Progenitor cell of endocrine pancreas (in vitro differentiated cells): ENCODE data around the gene DCDC2. TPM values are rescaled to one million over a fixed set of nuclear protein-coding genes. Genes with fewer than 3 reads are reported as not detected.
A peak's percentile ranks its signal among the peaks of the same experiment; 100 is the strongest.

ENCODE experiments used
- DNase-seq: peaks from one replicate; pipeline ENCODE4 v3.0.0; 2021; ENCODE audit warnings: low spot score; ENCODE audit not compliant: unreplicated experiment
- H3K27ac Mint-ChIP-seq: 2 replicates; pipeline ENCODE4 v1.8.0; 2021; ENCODE audit warnings: mild to moderate bottlenecking, moderate library complexity, mixed read lengths
- H3K27me3 Mint-ChIP-seq: 2 replicates; pipeline ENCODE4 v1.8.0; 2021; ENCODE audit warnings: mixed read lengths
- H3K36me3 Mint-ChIP-seq: 2 replicates; pipeline ENCODE4 v1.8.0; 2022; ENCODE audit warnings: mixed read lengths; ENCODE audit not compliant: insufficient read depth
- H3K4me1 Mint-ChIP-seq: 2 replicates; pipeline ENCODE4 v1.8.0; 2021; ENCODE audit warnings: low read depth, mixed read lengths
- H3K4me3 Mint-ChIP-seq: 2 replicates; pipeline ENCODE4 v1.8.0; 2021; ENCODE audit warnings: low read depth, mild to moderate bottlenecking, moderate library complexity, mixed read lengths
- H3K9me3 Mint-ChIP-seq: 2 replicates; pipeline ENCODE4 v1.8.0; 2021; ENCODE audit warnings: low read depth, mixed read lengths
- CTCF ChIP-seq: fragments of 200-600 bp; sonication (generic); IDR thresholded peaks from one replicate; pipeline ENCODE4 v1.5.0; 2021; ENCODE audit warnings: antibody characterized with exemption, mild to moderate bottlenecking; ENCODE audit not compliant: unreplicated experiment
- total RNA-seq: library from RNA; stranded (reverse); gene quantifications from 2 replicates; pipeline ENCODE4 v1.2.1, GENCODE V29; 2021

The DCDC2 gene
- total RNA-seq, 1 donor from 2014 or later: 22.2 TPM

GRCh38 chr6:24183584-24183983 is 174.3 kb downstream of the DCDC2 start:
- TF ChIP-seq CTCF: no peak
- no peak for DNase-seq
- Mint-ChIP-seq H3K4me1 (no peaks in the 10 kb centered on the region), H3K4me3 (no peak overlapping the region), H3K36me3 (peaks cover 22% of the 10 kb centered on the region), H3K27ac (no peak overlapping the region), H3K27me3 (no peaks in the 10 kb centered on the region), H3K9me3 (peaks cover 16% of the 10 kb centered on the region)

GRCh38 chr6:24157886-24158285 is 200.0 kb downstream of the DCDC2 start:
- no peaks in the 10 kb centered on the region for H3K27me3 Mint-ChIP-seq

GRCh38 chr6:24154121-24154520 is 203.7 kb downstream of the DCDC2 start:
- no peaks in the 10 kb centered on the region for H3K4me1 Mint-ChIP-seq
- no peaks in the 10 kb centered on the region for H3K9me3 Mint-ChIP-seq
- no peaks in the 10 kb centered on the region for H3K36me3 Mint-ChIP-seq

More at GRCh38 chr6:24157886-24158285, 200.0 kb downstream of the DCDC2 start:
- no peak for DNase-seq
- H3K4me3 Mint-ChIP-seq: no peak overlapping the region
- H3K27ac Mint-ChIP-seq: peak overlapping the region; percentile 31
- H3K36me3 Mint-ChIP-seq: no peaks in the 10 kb centered on the region
- TF ChIP-seq CTCF: no peak
- no peaks in the 10 kb centered on the region for H3K9me3 Mint-ChIP-seq
- no peaks in the 10 kb centered on the region for H3K4me1 Mint-ChIP-seq

GRCh38 chr6:24152014-24152413 is 205.8 kb downstream of the DCDC2 start:
- Mint-ChIP-seq H3K27me3 (no peaks in the 10 kb centered on the region), H3K27ac (no peak overlapping the region), H3K36me3 (no peaks in the 10 kb centered on the region), H3K4me1 (peaks cover 3% of the 10 kb centered on the region), H3K9me3 (no peaks in the 10 kb centered on the region), H3K4me3 (no peak overlapping the region)
- TF ChIP-seq CTCF: no peak
- no peak for DNase-seq

More at GRCh38 chr6:24154121-24154520, 203.7 kb downstream of the DCDC2 start:
- Mint-ChIP-seq H3K4me3 (no peak overlapping the region), H3K27ac (no peak overlapping the region), H3K27me3 (no peaks in the 10 kb centered on the region)
- TF ChIP-seq CTCF: no peak
- no peak for DNase-seq

- H3K27ac Mint-ChIP-seq: no peak overlapping the region
- no peak overlapping the region for H3K4me3 Mint-ChIP-seq
- no peaks in the 10 kb centered on the region for H3K27me3 Mint-ChIP-seq
- H3K36me3 Mint-ChIP-seq: no peaks in the 10 kb centered on the region
- TF ChIP-seq CTCF: no peak
- H3K9me3 Mint-ChIP-seq: no peaks in the 10 kb centered on the region
- no peak for DNase-seq
- peaks cover 3% of the 10 kb centered on the region for H3K4me1 Mint-ChIP-seq
Measured at GRCh38 chr6:24149836-24150235, 208.0 kb downstream of the DCDC2 start.
